DOHH2 (cell line): Measurements from ENCODE around the gene ACTR10.

Experiments used
- CTCF ChIP-seq: fragments of 200-600 bp; sonication (generic); IDR thresholded peaks from one replicate; pipeline ENCODE4 v1.5.1; 2014; ENCODE audit warnings: antibody characterized with exemption, mild to moderate bottlenecking, low read depth, low read length; ENCODE audit not compliant: poor library complexity, severe bottlenecking
- EZH2phosphoT487 ChIP-seq: fragments of 200-600 bp; sonication (generic); IDR thresholded peaks from 2 replicates; pipeline ENCODE4 v1.6.1; 2017; ENCODE audit warnings: borderline replicate concordance, mild to moderate bottlenecking, antibody characterized with exemption, low read length, moderate library complexity, mixed read lengths

GRCh38 chr14:58283730-58284129 is 83.8 kb downstream of the ACTR10 start:
- no peak for TF ChIP-seq CTCF
- TF ChIP-seq EZH2phosphoT487: no peak
